HepG2 (cell line): ENCODE measurements around the gene BNIP1. TPM values are rescaled to one million over a fixed set of nuclear protein-coding genes. Genes with fewer than 3 reads are reported as not detected.

Experiments used
- CHCHD3 ChIP-seq: sonication (generic); formaldehyde crosslinking; IDR thresholded peaks from 2 replicates; pipeline ENCODE4 v1.8.0; 2022; ENCODE audit warnings: mild to moderate bottlenecking, missing genetic modification reagents, moderate library complexity
- EHMT2 ChIP-seq: fragments of 200-600 bp; sonication (generic); IDR thresholded peaks from 2 replicates; pipeline ENCODE4 v1.7.0; 2017; ENCODE audit warnings: antibody characterized with exemption, low read depth, low read length, borderline replicate concordance
- FIP1L1 ChIP-seq: fragments of 200-400 bp; formaldehyde crosslinking; IDR thresholded peaks from 2 replicates; pipeline ENCODE4 v1.6.1; 2018; ENCODE audit warnings: low read depth, mild to moderate bottlenecking, low read length, moderate library complexity, borderline replicate concordance; ENCODE audit not compliant: insufficient read depth
- HMGXB4 ChIP-seq, 2 experiments: sonication (generic) in 1 of 2; formaldehyde crosslinking in 1 of 2; IDR thresholded peaks; 2 replicates each; pipeline versions ENCODE4 v1.4.0 to v1.6.1; 2018 to 2020; ENCODE audit warnings: missing genetic modification reagents in 2 of 2, borderline replicate concordance in 1 of 2, low read depth in 1 of 2, mild to moderate bottlenecking in 1 of 2, missing biosample characterization in 1 of 2
- HOXA7 ChIP-seq: sonication (generic); formaldehyde crosslinking; IDR thresholded peaks from 2 replicates; pipeline ENCODE4 v1.8.1; 2022; ENCODE audit warnings: mild to moderate bottlenecking, missing genetic modification reagents, moderate library complexity
- KLF12 ChIP-seq: sonication (generic); formaldehyde crosslinking; IDR thresholded peaks from 2 replicates; pipeline ENCODE4 v1.4.0; 2020; ENCODE audit warnings: missing genetic modification reagents, borderline replicate concordance
- MTF2 ChIP-seq: sonication (generic); formaldehyde crosslinking; IDR thresholded peaks from 2 replicates; pipeline ENCODE4 v1.5.0; 2020; ENCODE audit warnings: missing genetic modification reagents, borderline replicate concordance
- NAIF1 ChIP-seq: sonication (generic); formaldehyde crosslinking; IDR thresholded peaks from 2 replicates; pipeline ENCODE4 v1.5.0; 2020; ENCODE audit warnings: mild to moderate bottlenecking, missing genetic modification reagents, borderline replicate concordance
- NR2C2 ChIP-seq: sonication (generic); formaldehyde crosslinking; IDR thresholded peaks from 2 replicates; pipeline ENCODE4 v1.4.0; 2020; ENCODE audit warnings: missing genetic modification reagents, mild to moderate bottlenecking, moderate library complexity, borderline replicate concordance
- PLSCR1 ChIP-seq: sonication (generic); formaldehyde crosslinking; IDR thresholded peaks from 2 replicates; pipeline ENCODE4 v1.5.0; 2020; ENCODE audit warnings: missing genetic modification reagents, mild to moderate bottlenecking, borderline replicate concordance
- SNAI1 ChIP-seq: sonication (generic); formaldehyde crosslinking; IDR thresholded peaks from 2 replicates; pipeline ENCODE4 v1.5.0; 2020; ENCODE audit warnings: mild to moderate bottlenecking, missing genetic modification reagents, borderline replicate concordance
- SPEN ChIP-seq: sonication (generic); formaldehyde crosslinking; IDR thresholded peaks from 2 replicates; pipeline ENCODE4 v1.5.1; 2020; ENCODE audit warnings: low read depth, mild to moderate bottlenecking, missing genetic modification reagents
- TEF ChIP-seq: sonication (generic); formaldehyde crosslinking; IDR thresholded peaks from 2 replicates; pipeline ENCODE4 v1.5.0; 2020; ENCODE audit warnings: missing genetic modification reagents
- ZNF18 ChIP-seq: sonication (generic); formaldehyde crosslinking; IDR thresholded peaks from 2 replicates; pipeline ENCODE4 v1.8.0; 2022; ENCODE audit warnings: mild to moderate bottlenecking, missing genetic modification reagents; ENCODE audit not compliant: insufficient replicate concordance
- ZNF224 ChIP-seq: sonication (generic); formaldehyde crosslinking; IDR thresholded peaks from 2 replicates; pipeline ENCODE4 v1.5.0; 2020; ENCODE audit warnings: mild to moderate bottlenecking, missing genetic modification reagents
- ZNF460 ChIP-seq: sonication (generic); formaldehyde crosslinking; IDR thresholded peaks from 2 replicates; pipeline ENCODE4 v1.5.1; 2020; ENCODE audit warnings: missing genetic modification reagents, mild to moderate bottlenecking, borderline replicate concordance
- ZNF546 ChIP-seq: sonication (generic); formaldehyde crosslinking; conservative IDR thresholded peaks from 2 replicates; pipeline ENCODE4 v1.8.1; 2023; ENCODE audit warnings: mild to moderate bottlenecking, missing genetic modification reagents
- ZNF704 ChIP-seq: sonication (generic); formaldehyde crosslinking; IDR thresholded peaks from 2 replicates; pipeline ENCODE4 v1.8.1; 2023; ENCODE audit warnings: mild to moderate bottlenecking, inconsistent platforms, moderate library complexity, missing genetic modification reagents, borderline replicate concordance
- ZSCAN12 ChIP-seq: sonication (generic); formaldehyde crosslinking; IDR thresholded peaks from 2 replicates; pipeline ENCODE4 v1.9.0; 2021; ENCODE audit warnings: mild to moderate bottlenecking, missing genetic modification reagents
- ZZZ3 ChIP-seq: sonication (generic); formaldehyde crosslinking; IDR thresholded peaks from 2 replicates; pipeline ENCODE4 v1.4.0; 2020; ENCODE audit warnings: missing genetic modification reagents, mild to moderate bottlenecking, borderline replicate concordance
- polyA plus RNA-seq, 8 experiments: library from polyadenylated mRNA; depleted of rRNA in 3 of 8; stranded (reverse) in 7 of 8; unstranded in 1 of 8; fragments of >200 nt; fragmentation: Illumina TruSeq in 4 of 8; extraction: Trizol in 4 of 8; gene quantifications; 2 replicates each; pipeline versions ENCODE4 v1.2.1 to v1.2.3, GENCODE V29; 2011 to 2016; ENCODE audit warnings: low read depth in 4 of 8, missing spikeins in 1 of 8, mixed read lengths in 1 of 8; ENCODE audit not compliant: insufficient read depth in 1 of 8
- total RNA-seq, 5 experiments: library from RNA; depleted of rRNA; stranded (reverse); fragments of >200 nt; fragmentation: Illumina TruSeq; extraction: Trizol; gene quantifications; 2 replicates each; pipeline ENCODE4 v1.2.3, GENCODE V29; 2016; ENCODE audit warnings: low read depth in 1 of 5

BNIP1 gene
- total and polyA plus RNA-seq, 2 of the 13 experiments (the other 11 are each of a cell fraction or from before 2014, with no cell fraction given) = 13.2 to 16.9 TPM

- no peak for TF ChIP-seq ZNF18
- no peak for TF ChIP-seq FIP1L1
- no peak for TF ChIP-seq NAIF1 (CRISPR knock-in tag)
- no peak for TF ChIP-seq ZNF546 (CRISPR knock-in tag)
- peak; percentile 91 to 93 for TF ChIP-seq HMGXB4 (CRISPR knock-in tag; IDR thresholded peaks at IDR 0.05; ENCODE audit: borderline replicate concordance in 1 of 2, low read depth in 1 of 2)
- TF ChIP-seq MTF2 (CRISPR knock-in tag) = no peak; the same call in 1 of the 2 replicates
- TF ChIP-seq TEF (CRISPR knock-in tag) = no peak
- TF ChIP-seq SNAI1 (CRISPR knock-in tag) = peak; percentile 39; the same call in 1 of the 2 replicates
- peak; percentile 64; the same call in 1 of the 2 replicates for TF ChIP-seq NR2C2
- no peak for TF ChIP-seq ZSCAN12
- TF ChIP-seq ZZZ3 (CRISPR knock-in tag) = no peak; the same call in 1 of the 2 replicates
- peak; percentile 62; the same call in 1 of the 2 replicates for TF ChIP-seq EHMT2
- no peak; the same call in 1 of the 2 replicates for TF ChIP-seq KLF12 (CRISPR knock-in tag)
- no peak; the same call in 1 of the 2 replicates for TF ChIP-seq ZNF460 (CRISPR knock-in tag)
- no peak for TF ChIP-seq ZNF224
- no peak for TF ChIP-seq ZNF704 (CRISPR knock-in tag)
- peak; percentile 61 for TF ChIP-seq SPEN
- no peak for TF ChIP-seq PLSCR1
- 0 out of 2 replicates have a peak, but pooled peaks have one; percentile 31 for TF ChIP-seq CHCHD3
- TF ChIP-seq HOXA7 (CRISPR knock-in tag) = no peak
These were observed at the start of gene BNIP1 (continued) for GRCh38 chr5:173144200-173145176.
